ENCODE data around the gene NFIB.

- TF ChIP-seq CTCF (IDR thresholded peaks at IDR 0.05) (no peak), ZFX (IDR thresholded peaks at IDR 0.05; ENCODE audit: borderline replicate concordance) (no peak)
These were observed 157.9 kb downstream of the NFIB start for GRCh38 chr9:14156046-14156445.

Data from 22Rv1 (cell line).